PC-3 (cell line): ENCODE results near the gene DEFB112. TPM values are rescaled to one million over a fixed set of nuclear protein-coding genes. Genes with fewer than 3 reads are reported as not detected.
A peak's percentile ranks its signal among the peaks of the same experiment; 100 is the strongest.

Experiments
- ATAC-seq: fragments of 200-7000 bp; cut with Tn5 transposase; 2 replicates; pipeline ENCODE4 v1.9.1; 2020; ENCODE audit warnings: mild to moderate bottlenecking, moderate library complexity
- BruUV-seq: library from RNA; stranded (reverse); fragments of 400-500 nt; replicated peaks from 2 replicates; lab custom pipeline; 2021; lab: Mats Ljungman, UMichigan
- CTCF ChIA-PET: fragments of 300-600 bp; sonication (Branson Sonifier 250); formaldehyde crosslinking; loops from one replicate; lab custom pipeline; 2022; ENCODE audit warnings: antibody characterized with exemption; lab: Charles Lee
- POLR2A ChIA-PET: fragments of 300-600 bp; sonication (Branson Sonifier 250); formaldehyde crosslinking; loops from one replicate; lab custom pipeline; 2022; ENCODE audit warnings: antibody characterized with exemption; ENCODE audit not compliant: unreplicated experiment; lab: Charles Lee
- DNase-seq: peaks from one replicate; pipeline ENCODE4 v3.0.0-alpha.2; 2015
- H2AFZ ChIP-seq: fragments of 300-600 bp; sonication (generic); 2 replicates; pipeline ENCODE4 v1.6.0; 2016; ENCODE audit warnings: antibody characterized with exemption, low read length
- H3F3A ChIP-seq: fragments of 300-600 bp; sonication (generic); one replicate; pipeline ENCODE4 v1.6.0; 2017; ENCODE audit warnings: antibody characterized with exemption, low read length, control low read depth, mild to moderate bottlenecking; ENCODE audit not compliant: unreplicated experiment
- H3K27ac ChIP-seq: fragments of 300-600 bp; sonication (generic); 2 replicates; pipeline ENCODE4 v1.5.1; 2016; ENCODE audit warnings: mild to moderate bottlenecking, low read length
- H3K27me3 ChIP-seq: fragments of 300-600 bp; sonication (generic); 2 replicates; pipeline ENCODE4 v1.6.1; 2016; ENCODE audit warnings: low read length, mixed read lengths
- H3K36me3 ChIP-seq: fragments of 300-600 bp; sonication (generic); 2 replicates; pipeline ENCODE4 v1.6.1; 2016; ENCODE audit warnings: low read depth, mixed run types, low read length, mixed read lengths
- H3K4me1 ChIP-seq: fragments of 300-600 bp; sonication (generic); 2 replicates; pipeline ENCODE4 v1.5.1; 2016; ENCODE audit warnings: low read length; ENCODE audit not compliant: insufficient read depth
- H3K4me2 ChIP-seq: fragments of 300-600 bp; sonication (generic); 2 replicates; pipeline ENCODE4 v1.6.0; 2016; ENCODE audit warnings: low read length
- H3K4me3 ChIP-seq: fragments of 300-600 bp; sonication (generic); 2 replicates; pipeline ENCODE4 v1.5.1; 2016; ENCODE audit warnings: mild to moderate bottlenecking, low read length, mixed read lengths
- H3K79me2 ChIP-seq: fragments of 300-600 bp; sonication (generic); 2 replicates; pipeline ENCODE4 v1.6.1; 2017; ENCODE audit warnings: low read length, mixed read lengths
- H3K9ac ChIP-seq: fragments of 300-600 bp; sonication (generic); 2 replicates; pipeline ENCODE4 v1.6.0; 2016; ENCODE audit warnings: mild to moderate bottlenecking, low read length
- H3K9me2 ChIP-seq: fragments of 300-600 bp; sonication (generic); replicated peaks from 2 replicates; pipeline ENCODE4 v1.6.1; 2016; ENCODE audit warnings: mixed run types, low read length, mixed read lengths
- H3K9me3 ChIP-seq: fragments of 300-600 bp; sonication (generic); 2 replicates; pipeline ENCODE4 v1.6.1; 2016; ENCODE audit warnings: low read length, mixed read lengths
- H4K20me1 ChIP-seq: fragments of 300-600 bp; sonication (generic); 2 replicates; pipeline ENCODE4 v1.6.1; 2016; ENCODE audit warnings: low read length, mixed read lengths
- CTCF ChIP-seq: fragments of 300-600 bp; sonication (generic); conservative IDR thresholded peaks from 2 replicates; pipeline ENCODE4 v1.5.1; 2017; ENCODE audit warnings: antibody characterized with exemption, low read depth, mild to moderate bottlenecking, low read length
- EZH2 ChIP-seq: fragments of 300-600 bp; sonication (generic); IDR thresholded peaks from one replicate; pipeline ENCODE4 v1.6.1; 2017; ENCODE audit warnings: antibody characterized with exemption, mild to moderate bottlenecking, low read length; ENCODE audit not compliant: unreplicated experiment
- EZH2phosphoT487 ChIP-seq: fragments of 300-600 bp; sonication (generic); IDR thresholded peaks from 2 replicates; pipeline ENCODE4 v1.6.1; 2018; ENCODE audit warnings: mild to moderate bottlenecking, antibody characterized with exemption, low read length, borderline replicate concordance
- intact Hi-C: fragments of 100-400 bp; cut with micrococcal nuclease; formaldehyde crosslinking; loops from 2 replicates; pipeline ENCODE4 v1.9.0; 2023
- total RNA-seq: library from RNA; depleted of rRNA; stranded (reverse); fragments of >200 nt; gene quantifications from 2 replicates; pipeline ENCODE4 v1.2.3, GENCODE V29; 2014

Gene DEFB112
- total RNA-seq, 1 experiment from 2014 or later = not detected

GRCh38 chr6:50070101-50070500 lies 20.4 kb upstream of the DEFB112 start:
- intact Hi-C loops = no loop called here
- H3K9me3 ChIP-seq = no peaks in the 10 kb centered on the region
- TF ChIP-seq EZH2phosphoT487 = no peak
- TF ChIP-seq EZH2 = no peak
- TF ChIP-seq CTCF = no peak
- no peaks in the 10 kb centered on the region for H3F3A ChIP-seq
- H3K9me2 ChIP-seq = no peaks in the 10 kb centered on the region
- H3K9ac ChIP-seq = no peak overlapping the region
- DNase-seq (no peak), ATAC-seq (no peak)
- no peak overlapping the region for H3K27ac ChIP-seq
- no peaks in the 10 kb centered on the region for H4K20me1 ChIP-seq
- BruUV-seq = no TSS peak
- H3K79me2 ChIP-seq = no peaks in the 10 kb centered on the region
- POLR2A ChIA-PET = no interaction called here
- H3K4me1 ChIP-seq = no peaks in the 10 kb centered on the region
- H3K4me3 ChIP-seq = no peak overlapping the region
- CTCF ChIA-PET = no interaction called here
- peaks cover 40% of the 10 kb centered on the region for H3K27me3 ChIP-seq
- no peak overlapping the region for H3K4me2 ChIP-seq
- no peaks in the 10 kb centered on the region for H3K36me3 ChIP-seq
- no peak overlapping the region for H2AFZ ChIP-seq

DNA sequence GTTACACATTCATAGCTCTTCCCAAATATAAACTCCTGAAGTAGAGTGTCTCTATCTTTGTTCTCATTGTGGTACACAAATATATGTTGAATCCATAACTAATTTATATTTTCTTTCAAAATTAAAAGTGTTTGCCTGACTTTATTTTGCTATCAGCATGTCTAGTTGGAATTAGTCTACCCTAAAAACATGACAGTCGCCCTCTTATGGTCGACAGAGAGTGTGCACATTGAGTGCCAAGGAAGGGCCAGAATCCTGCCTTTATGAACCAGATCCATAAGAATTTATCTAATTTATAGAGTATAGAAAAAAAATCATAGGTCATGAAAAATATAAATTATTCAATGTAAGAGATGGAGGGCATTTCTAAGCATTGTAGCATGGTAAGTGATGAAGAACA lies 12.3 kb upstream of the DEFB112 start:
- no peak overlapping the region for H2AFZ ChIP-seq
- BruUV-seq = no TSS peak
- TF ChIP-seq EZH2phosphoT487 = no peak
- TF ChIP-seq CTCF = peak; percentile 64
- TF ChIP-seq EZH2 = no peak
- no peaks in the 10 kb centered on the region for H3K79me2 ChIP-seq
- H3K27ac ChIP-seq = no peak overlapping the region
- intact Hi-C loops = no loop called here
- no peak overlapping the region for H3K4me3 ChIP-seq
- ChIA-PET CTCF (no interaction called here), POLR2A (no interaction called here)
- H3F3A ChIP-seq = no peaks in the 10 kb centered on the region
- peaks cover 30% of the 10 kb centered on the region for H3K27me3 ChIP-seq
- DNase-seq = peak; percentile 43
- H3K4me2 ChIP-seq = no peak overlapping the region
- no peaks in the 10 kb centered on the region for H3K9me2 ChIP-seq
- H3K36me3 ChIP-seq = no peaks in the 10 kb centered on the region
- no peaks in the 10 kb centered on the region for H4K20me1 ChIP-seq
- no peak for ATAC-seq
- no peaks in the 10 kb centered on the region for H3K9me3 ChIP-seq
- H3K9ac ChIP-seq = no peak overlapping the region
- no peaks in the 10 kb centered on the region for H3K4me1 ChIP-seq

- ATAC-seq = no peak
- POLR2A ChIA-PET = no interaction called here
- Histone ChIP-seq H2AFZ (no peak overlapping the region), H3K9me2 (no peaks in the 10 kb centered on the region), H3K27me3 (peaks cover 54% of the 10 kb centered on the region), H3K36me3 (no peaks in the 10 kb centered on the region), H3K79me2 (no peaks in the 10 kb centered on the region), H3F3A (no peaks in the 10 kb centered on the region), H3K4me1 (no peaks in the 10 kb centered on the region), H3K9me3 (no peaks in the 10 kb centered on the region), H3K4me3 (no peak overlapping the region), H3K27ac (no peak overlapping the region), H3K4me2 (no peak overlapping the region), H4K20me1 (no peaks in the 10 kb centered on the region), H3K9ac (no peak overlapping the region)
- no peak for DNase-seq
- intact Hi-C loops = no loop called here
- CTCF ChIA-PET = no interaction called here
- TF ChIP-seq EZH2 (no peak), EZH2phosphoT487 (no peak), CTCF (no peak)
- BruUV-seq = no TSS peak
Observed at GRCh38 chr6:50056242-50056641, 6.5 kb upstream of the DEFB112 start.
